A549 (cell line): Measurements from ENCODE around the gene COG5.

ENCODE experiments used
- ESRRA ChIP-seq: fragments of 150-350 bp; IDR thresholded peaks from 2 replicates; pipeline ENCODE4 v1.6.1; 2014; ENCODE audit warnings: mild to moderate bottlenecking, low read length, borderline replicate concordance
- NPAS2 ChIP-seq: fragments of 250-450 bp; sonication (Bioruptor Pico); IDR thresholded peaks from 2 replicates; pipeline ENCODE4 v1.8.0; 2022; ENCODE audit warnings: mild to moderate bottlenecking, moderate library complexity, borderline replicate concordance
- POLR2A ChIP-seq: IDR thresholded peaks from 2 replicates; pipeline ENCODE4 v1.6.1; 2012; ENCODE audit warnings: mild to moderate bottlenecking, low read length
- TF ChIP-seq, protein P1 (sequence below): IDR thresholded peaks from 2 replicates; pipeline ENCODE4 v1.6.1; 2012
- TF ChIP-seq, protein P2 (sequence below): fragments of >200 bp; sonication (Bioruptor Twin); formaldehyde crosslinking; IDR thresholded peaks from 3 replicates; pipeline ENCODE4 v1.5.1; 2016
- TF ChIP-seq, protein P3 (sequence below): fragments of 200-600 bp; sonication (generic); IDR thresholded peaks from 2 replicates; pipeline ENCODE4 v1.6.1; 2016; ENCODE audit warnings: antibody characterized with exemption, mild to moderate bottlenecking, moderate library complexity

DNA sequence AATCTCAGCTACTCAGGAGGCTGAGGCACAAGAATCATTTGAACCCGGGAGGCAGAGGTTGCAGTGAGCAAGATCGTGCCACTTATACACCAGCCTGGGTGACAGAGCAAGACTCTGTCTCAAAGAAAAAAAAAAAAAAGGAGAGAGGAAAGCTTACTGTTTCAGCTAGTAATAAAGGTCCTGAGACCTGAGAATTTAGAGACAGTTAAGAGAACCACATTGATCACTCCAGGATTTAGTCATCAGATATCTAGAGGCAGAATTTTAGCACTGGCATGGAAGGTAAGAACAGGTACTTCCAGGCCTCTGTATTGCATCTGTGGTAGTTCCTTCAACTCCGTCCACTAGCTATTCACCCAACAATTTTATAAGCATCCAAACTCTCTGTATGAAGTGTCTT is 7.8 kb downstream of the COG5 start:
- TF ChIP-seq, protein P1, sequence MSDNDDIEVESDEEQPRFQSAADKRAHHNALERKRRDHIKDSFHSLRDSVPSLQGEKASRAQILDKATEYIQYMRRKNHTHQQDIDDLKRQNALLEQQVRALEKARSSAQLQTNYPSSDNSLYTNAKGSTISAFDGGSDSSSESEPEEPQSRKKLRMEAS: no peak
- TF ChIP-seq, protein P2, sequence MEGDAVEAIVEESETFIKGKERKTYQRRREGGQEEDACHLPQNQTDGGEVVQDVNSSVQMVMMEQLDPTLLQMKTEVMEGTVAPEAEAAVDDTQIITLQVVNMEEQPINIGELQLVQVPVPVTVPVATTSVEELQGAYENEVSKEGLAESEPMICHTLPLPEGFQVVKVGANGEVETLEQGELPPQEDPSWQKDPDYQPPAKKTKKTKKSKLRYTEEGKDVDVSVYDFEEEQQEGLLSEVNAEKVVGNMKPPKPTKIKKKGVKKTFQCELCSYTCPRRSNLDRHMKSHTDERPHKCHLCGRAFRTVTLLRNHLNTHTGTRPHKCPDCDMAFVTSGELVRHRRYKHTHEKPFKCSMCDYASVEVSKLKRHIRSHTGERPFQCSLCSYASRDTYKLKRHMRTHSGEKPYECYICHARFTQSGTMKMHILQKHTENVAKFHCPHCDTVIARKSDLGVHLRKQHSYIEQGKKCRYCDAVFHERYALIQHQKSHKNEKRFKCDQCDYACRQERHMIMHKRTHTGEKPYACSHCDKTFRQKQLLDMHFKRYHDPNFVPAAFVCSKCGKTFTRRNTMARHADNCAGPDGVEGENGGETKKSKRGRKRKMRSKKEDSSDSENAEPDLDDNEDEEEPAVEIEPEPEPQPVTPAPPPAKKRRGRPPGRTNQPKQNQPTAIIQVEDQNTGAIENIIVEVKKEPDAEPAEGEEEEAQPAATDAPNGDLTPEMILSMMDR: no peak
- no peak for TF ChIP-seq POLR2A
- no peak for TF ChIP-seq ESRRA
- no peak for TF ChIP-seq NPAS2
- TF ChIP-seq, protein P3, sequence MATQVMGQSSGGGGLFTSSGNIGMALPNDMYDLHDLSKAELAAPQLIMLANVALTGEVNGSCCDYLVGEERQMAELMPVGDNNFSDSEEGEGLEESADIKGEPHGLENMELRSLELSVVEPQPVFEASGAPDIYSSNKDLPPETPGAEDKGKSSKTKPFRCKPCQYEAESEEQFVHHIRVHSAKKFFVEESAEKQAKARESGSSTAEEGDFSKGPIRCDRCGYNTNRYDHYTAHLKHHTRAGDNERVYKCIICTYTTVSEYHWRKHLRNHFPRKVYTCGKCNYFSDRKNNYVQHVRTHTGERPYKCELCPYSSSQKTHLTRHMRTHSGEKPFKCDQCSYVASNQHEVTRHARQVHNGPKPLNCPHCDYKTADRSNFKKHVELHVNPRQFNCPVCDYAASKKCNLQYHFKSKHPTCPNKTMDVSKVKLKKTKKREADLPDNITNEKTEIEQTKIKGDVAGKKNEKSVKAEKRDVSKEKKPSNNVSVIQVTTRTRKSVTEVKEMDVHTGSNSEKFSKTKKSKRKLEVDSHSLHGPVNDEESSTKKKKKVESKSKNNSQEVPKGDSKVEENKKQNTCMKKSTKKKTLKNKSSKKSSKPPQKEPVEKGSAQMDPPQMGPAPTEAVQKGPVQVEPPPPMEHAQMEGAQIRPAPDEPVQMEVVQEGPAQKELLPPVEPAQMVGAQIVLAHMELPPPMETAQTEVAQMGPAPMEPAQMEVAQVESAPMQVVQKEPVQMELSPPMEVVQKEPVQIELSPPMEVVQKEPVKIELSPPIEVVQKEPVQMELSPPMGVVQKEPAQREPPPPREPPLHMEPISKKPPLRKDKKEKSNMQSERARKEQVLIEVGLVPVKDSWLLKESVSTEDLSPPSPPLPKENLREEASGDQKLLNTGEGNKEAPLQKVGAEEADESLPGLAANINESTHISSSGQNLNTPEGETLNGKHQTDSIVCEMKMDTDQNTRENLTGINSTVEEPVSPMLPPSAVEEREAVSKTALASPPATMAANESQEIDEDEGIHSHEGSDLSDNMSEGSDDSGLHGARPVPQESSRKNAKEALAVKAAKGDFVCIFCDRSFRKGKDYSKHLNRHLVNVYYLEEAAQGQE: no peak
